GM06990 (cell line): ENCODE results near the gene ATPAF1.

Source experiments
- DNase-seq: peaks from one replicate; pipeline ENCODE4 v3.0.0-alpha.2; 2011; ENCODE audit not compliant: insufficient read length; ENCODE audit errors: extremely low read depth
- H3K27me3 ChIP-seq: replicated peaks from 2 replicates; pipeline ENCODE4 v1.6.0; 2011; ENCODE audit warnings: low read length; ENCODE audit not compliant: control insufficient read depth, insufficient read depth
- H3K36me3 ChIP-seq: 2 replicates; pipeline ENCODE4 v1.5.1; 2011; ENCODE audit warnings: low read length; ENCODE audit not compliant: control insufficient read depth, insufficient read depth
- H3K4me3 ChIP-seq: replicated peaks from 2 replicates; pipeline ENCODE4 v1.5.1; 2011; ENCODE audit warnings: low read depth, mild to moderate bottlenecking, control low read depth, low read length
- CTCF ChIP-seq: IDR thresholded peaks from 2 replicates; pipeline ENCODE4 v1.5.1; 2011; ENCODE audit warnings: low read length, control low read depth, mild to moderate bottlenecking, inconsistent platforms; ENCODE audit not compliant: insufficient read depth, poor library complexity, severe bottlenecking

Gene ATPAF1

GRCh38 chr1:46687093-46687659 is 19.0 kb upstream of the ATPAF1 start:
- Histone ChIP-seq H3K27me3 (no peaks in the 10 kb centered on the region), H3K36me3 (peaks cover 32% of the 10 kb centered on the region), H3K4me3 (no peak overlapping the region)
- DNase-seq: no peak
- TF ChIP-seq CTCF: no peak

DNA sequence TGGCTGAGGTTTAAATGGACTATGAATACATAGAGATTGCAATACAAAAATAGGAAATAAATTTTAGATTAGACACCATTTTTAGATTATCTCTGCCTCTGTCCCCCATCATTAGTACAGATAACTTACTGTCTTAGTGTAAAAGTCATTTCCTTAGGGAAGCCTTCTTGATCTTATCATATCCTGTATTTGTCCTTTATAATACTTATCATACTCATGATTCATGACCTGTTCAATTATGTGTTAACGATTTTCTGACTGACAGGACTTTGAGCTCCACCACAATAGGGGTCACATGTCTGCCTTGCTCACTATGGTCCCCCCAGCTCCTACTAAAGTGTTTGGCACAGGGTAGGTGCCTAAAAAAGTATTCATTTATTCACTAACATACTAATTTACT is 18.1 kb upstream of the ATPAF1 start:
- DNase-seq: no peak
- H3K27me3 ChIP-seq: no peaks in the 10 kb centered on the region
- H3K4me3 ChIP-seq: no peak overlapping the region
- peaks cover 31% of the 10 kb centered on the region for H3K36me3 ChIP-seq
- TF ChIP-seq CTCF: no peak

DNA sequence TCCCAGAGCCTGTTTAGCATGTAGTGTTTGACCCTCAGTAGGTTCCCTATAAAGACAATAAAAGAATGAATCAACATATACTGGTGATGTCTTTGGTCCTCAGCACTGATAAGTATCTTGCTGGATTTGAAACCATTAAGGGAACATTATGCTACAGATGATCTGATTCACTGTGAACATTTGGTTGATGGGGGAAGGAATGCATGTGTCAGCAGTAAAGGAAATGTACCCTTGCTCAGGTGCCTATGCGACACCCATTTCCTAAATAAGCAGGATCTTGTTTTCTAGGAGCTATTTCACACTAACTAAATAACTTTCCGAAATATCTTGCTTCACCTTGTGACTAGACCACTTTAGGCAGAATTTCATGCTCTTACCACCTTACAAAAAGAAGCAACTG is 16.5 kb upstream of the ATPAF1 start:
- Histone ChIP-seq H3K36me3 (peaks cover 24% of the 10 kb centered on the region), H3K4me3 (no peak overlapping the region), H3K27me3 (no peaks in the 10 kb centered on the region)
- no peak for DNase-seq
- TF ChIP-seq CTCF: no peak

- no peak for TF ChIP-seq CTCF
- no peaks in the 10 kb centered on the region for H3K27me3 ChIP-seq
- DNase-seq: no peak
- H3K36me3 ChIP-seq: peaks cover 14% of the 10 kb centered on the region
- no peak overlapping the region for H3K4me3 ChIP-seq
Measured at GRCh38 chr1:46682064-46682463, 13.9 kb upstream of the ATPAF1 start.

- H3K27me3 ChIP-seq: no peaks in the 10 kb centered on the region
- peaks cover 11% of the 10 kb centered on the region for H3K36me3 ChIP-seq
- no peak overlapping the region for H3K4me3 ChIP-seq
- no peak for DNase-seq
- TF ChIP-seq CTCF: no peak
Measured at GRCh38 chr1:46681333-46682034, 13.3 kb upstream of the ATPAF1 start.
